Right ventricle myocardium inferior (tissue), 1 donor: ENCODE results near the gene MAPK14. TPM values are rescaled to one million over a fixed set of nuclear protein-coding genes. Genes with fewer than 3 reads are reported as not detected.
"Not testable (repeated sequence)": the region's sequence is repeated elsewhere in the genome, so short reads cannot be mapped to it uniquely, and the experiment has no call there.

ENCODE experiments used
- ATAC-seq: fragments of 200-7000 bp; cut with Tn5 transposase; one replicate; pipeline ENCODE4 v1.9.1; 2020; ENCODE audit warnings: mild to moderate bottlenecking, moderate library complexity
- DNase-seq: peaks from one replicate; pipeline ENCODE4 v3.0.0; 2021; ENCODE audit errors: missing footprints
- intact Hi-C: fragments of 100-400 bp; cut with DNase I; formaldehyde crosslinking; loops from one replicate; pipeline ENCODE4 v1.11.0; 2022
- long read RNA-seq: library from polyadenylated mRNA; unstranded; transcript quantifications from one replicate; pipeline ENCODE4 v2.0.0, GENCODE V29; 2021
- total RNA-seq: library from RNA; stranded (reverse); fragmentation: NEBNext Ultra II Directional; extraction: Animal tissue kit (Norgen Biotek cat#: 25700); gene quantifications from one replicate; pipeline ENCODE4 v1.2.1, GENCODE V29; 2021
- donor health status: DM: no; HTN: yes; CAD: no; lungs with severe emphysema.

The MAPK14 gene
- 27.1 TPM for total RNA-seq
- long read RNA-seq, full-length matches to known transcripts: 24 of 26 reads
- long read RNA-seq, partial matches to known transcripts: 1 of 26 reads
- long read RNA-seq, other reads (novel, unspliced or antisense): 1 of 26 reads

GRCh38 chr6:36027501-36028087 lies at the start of gene MAPK14:
Gene MAPK14, plus strand, starts transcription at chr6:36027808. Its CDS starts 350 bp downstream, at chr6:36028158.
- intact Hi-C loops: loop anchor here (1.0 to 10.0 kb wide), 3 partner anchors 68 to 337 kb away; partner anchors contain the start of gene BRPF3
- peak; percentile 96 for ATAC-seq

GRCh38 chr6:35980126-35980525 lies 47.5 kb upstream of the MAPK14 start:
- ATAC-seq, intact Hi-C loops, DNase-seq: not testable (repeated sequence)

More at GRCh38 chr6:36027501-36028087, at the start of gene MAPK14:
- peak; percentile 100 for DNase-seq

- ATAC-seq (no peak), DNase-seq (no peak)
- intact Hi-C loops: no loop called here
Observed at GRCh38 chr6:35980991-35981645, 46.5 kb upstream of the MAPK14 start.

- ATAC-seq (no peak), DNase-seq (no peak)
- intact Hi-C loops: no loop called here
Observed at GRCh38 chr6:35984701-35985100, 42.9 kb upstream of the MAPK14 start.

- ATAC-seq, intact Hi-C loops, DNase-seq: not testable (repeated sequence)
Observed at GRCh38 chr6:35988047-35988446, 39.6 kb upstream of the MAPK14 start.

GRCh38 chr6:35993150-35993549 lies 34.5 kb upstream of the MAPK14 start:
- intact Hi-C loops: no loop called here
- ATAC-seq (no peak), DNase-seq (no peak)

- intact Hi-C loops: no loop called here
- ATAC-seq (no peak), DNase-seq (no peak)
Observed at GRCh38 chr6:36000451-36000850, 27.2 kb upstream of the MAPK14 start.

- ATAC-seq: no peak
- intact Hi-C loops: no loop called here
- DNase-seq: no peak
Observed at GRCh38 chr6:36015666-36016065, 11.9 kb upstream of the MAPK14 start.

- no peak for DNase-seq
- ATAC-seq: no peak
- intact Hi-C loops: no loop called here
Observed at GRCh38 chr6:36018339-36018738, 9.3 kb upstream of the MAPK14 start.

GRCh38 chr6:36019167-36019566 lies 8.4 kb upstream of the MAPK14 start:
- intact Hi-C loops: no loop called here
- ATAC-seq: no peak
- no peak for DNase-seq

- intact Hi-C loops: loop anchor here (10.0 kb wide), 1 partner anchor 345 kb away; no protein-coding TSS in a partner anchor
- no peak for ATAC-seq
- DNase-seq: no peak
Observed at GRCh38 chr6:36020154-36020553, 7.5 kb upstream of the MAPK14 start.

GRCh38 chr6:36023996-36024795 lies 3.4 kb upstream of the MAPK14 start, which contains the start of gene SLC26A8:
Gene SLC26A8, minus strand, starts transcription at chr6:36024641. Its CDS starts 4,934 bp downstream, at chr6:36019707.
- ATAC-seq (no peak), DNase-seq (peak; percentile 60)
- intact Hi-C loops: loop anchor here (10.0 kb wide), 1 partner anchor 341 kb away; no protein-coding TSS in a partner anchor

GRCh38 chr6:36025260-36025931 lies 2.2 kb upstream of the MAPK14 start:
- intact Hi-C loops: loop anchor here (10.0 kb wide), 1 partner anchor 339 kb away; no protein-coding TSS in a partner anchor
- ATAC-seq (no peak), DNase-seq (no peak)

GRCh38 chr6:36025932-36026327 lies 1.7 kb upstream of the MAPK14 start:
- no peak for ATAC-seq
- intact Hi-C loops: loop anchor here (10.0 kb wide), 1 partner anchor 339 kb away; no protein-coding TSS in a partner anchor
- DNase-seq: no peak

- intact Hi-C loops: loop anchor here (10.0 kb wide), 1 partner anchor 337 kb away; no protein-coding TSS in a partner anchor
- DNase-seq (peak; percentile 70), ATAC-seq (peak; percentile 33)
Observed at GRCh38 chr6:36028088-36028876, 674 bp downstream of the MAPK14 start.

- peak; percentile 51 for ATAC-seq
- peak; percentile 80 for DNase-seq
- intact Hi-C loops: loop anchor here (10.0 kb wide), 1 partner anchor 336 kb away; no protein-coding TSS in a partner anchor
Observed at GRCh38 chr6:36028877-36029324, 1.3 kb downstream of the MAPK14 start.

GRCh38 chr6:36029464-36029863 lies 1.9 kb downstream of the MAPK14 start:
- no peak for ATAC-seq
- no peak for DNase-seq
- intact Hi-C loops: loop anchor here (10.0 kb wide), 1 partner anchor 335 kb away; no protein-coding TSS in a partner anchor
